PC-3 (cell line): ENCODE data around the gene KIDINS220. TPM values are rescaled to one million over a fixed set of nuclear protein-coding genes. Genes with fewer than 3 reads are reported as not detected.

Source experiments
- ATAC-seq: fragments of 200-7000 bp; cut with Tn5 transposase; 2 replicates; pipeline ENCODE4 v1.9.1; 2020; ENCODE audit warnings: mild to moderate bottlenecking, moderate library complexity
- BruUV-seq: library from RNA; stranded (reverse); fragments of 400-500 nt; replicated peaks from 2 replicates; lab custom pipeline; 2021; lab: Mats Ljungman, UMichigan
- CTCF ChIA-PET: fragments of 300-600 bp; sonication (Branson Sonifier 250); formaldehyde crosslinking; loops from one replicate; lab custom pipeline; 2022; ENCODE audit warnings: antibody characterized with exemption; lab: Charles Lee
- POLR2A ChIA-PET: fragments of 300-600 bp; sonication (Branson Sonifier 250); formaldehyde crosslinking; loops from one replicate; lab custom pipeline; 2022; ENCODE audit warnings: antibody characterized with exemption; ENCODE audit not compliant: unreplicated experiment; lab: Charles Lee
- DNase-seq: peaks from one replicate; pipeline ENCODE4 v3.0.0-alpha.2; 2015
- H2AFZ ChIP-seq: fragments of 300-600 bp; sonication (generic); 2 replicates; pipeline ENCODE4 v1.6.0; 2016; ENCODE audit warnings: antibody characterized with exemption, low read length
- H3F3A ChIP-seq: fragments of 300-600 bp; sonication (generic); one replicate; pipeline ENCODE4 v1.6.0; 2017; ENCODE audit warnings: antibody characterized with exemption, low read length, control low read depth, mild to moderate bottlenecking; ENCODE audit not compliant: unreplicated experiment
- H3K27ac ChIP-seq: fragments of 300-600 bp; sonication (generic); 2 replicates; pipeline ENCODE4 v1.5.1; 2016; ENCODE audit warnings: mild to moderate bottlenecking, low read length
- H3K27me3 ChIP-seq: fragments of 300-600 bp; sonication (generic); 2 replicates; pipeline ENCODE4 v1.6.1; 2016; ENCODE audit warnings: low read length, mixed read lengths
- H3K36me3 ChIP-seq: fragments of 300-600 bp; sonication (generic); 2 replicates; pipeline ENCODE4 v1.6.1; 2016; ENCODE audit warnings: low read depth, mixed run types, low read length, mixed read lengths
- H3K4me1 ChIP-seq: fragments of 300-600 bp; sonication (generic); 2 replicates; pipeline ENCODE4 v1.5.1; 2016; ENCODE audit warnings: low read length; ENCODE audit not compliant: insufficient read depth
- H3K4me2 ChIP-seq: fragments of 300-600 bp; sonication (generic); 2 replicates; pipeline ENCODE4 v1.6.0; 2016; ENCODE audit warnings: low read length
- H3K4me3 ChIP-seq: fragments of 300-600 bp; sonication (generic); 2 replicates; pipeline ENCODE4 v1.5.1; 2016; ENCODE audit warnings: mild to moderate bottlenecking, low read length, mixed read lengths
- H3K79me2 ChIP-seq: fragments of 300-600 bp; sonication (generic); 2 replicates; pipeline ENCODE4 v1.6.1; 2017; ENCODE audit warnings: low read length, mixed read lengths
- H3K9ac ChIP-seq: fragments of 300-600 bp; sonication (generic); 2 replicates; pipeline ENCODE4 v1.6.0; 2016; ENCODE audit warnings: mild to moderate bottlenecking, low read length
- H3K9me2 ChIP-seq: fragments of 300-600 bp; sonication (generic); replicated peaks from 2 replicates; pipeline ENCODE4 v1.6.1; 2016; ENCODE audit warnings: mixed run types, low read length, mixed read lengths
- H3K9me3 ChIP-seq: fragments of 300-600 bp; sonication (generic); 2 replicates; pipeline ENCODE4 v1.6.1; 2016; ENCODE audit warnings: low read length, mixed read lengths
- H4K20me1 ChIP-seq: fragments of 300-600 bp; sonication (generic); 2 replicates; pipeline ENCODE4 v1.6.1; 2016; ENCODE audit warnings: low read length, mixed read lengths
- EZH2 ChIP-seq: fragments of 300-600 bp; sonication (generic); IDR thresholded peaks from one replicate; pipeline ENCODE4 v1.6.1; 2017; ENCODE audit warnings: antibody characterized with exemption, mild to moderate bottlenecking, low read length; ENCODE audit not compliant: unreplicated experiment
- EZH2phosphoT487 ChIP-seq: fragments of 300-600 bp; sonication (generic); IDR thresholded peaks from 2 replicates; pipeline ENCODE4 v1.6.1; 2018; ENCODE audit warnings: mild to moderate bottlenecking, antibody characterized with exemption, low read length, borderline replicate concordance
- intact Hi-C: fragments of 100-400 bp; cut with micrococcal nuclease; formaldehyde crosslinking; loops from 2 replicates; pipeline ENCODE4 v1.9.0; 2023
- total RNA-seq: library from RNA; depleted of rRNA; stranded (reverse); fragments of >200 nt; gene quantifications from 2 replicates; pipeline ENCODE4 v1.2.3, GENCODE V29; 2014
- TF ChIP-seq, protein P1 (sequence below): fragments of 300-600 bp; sonication (generic); conservative IDR thresholded peaks from 2 replicates; pipeline ENCODE4 v1.5.1; 2017; ENCODE audit warnings: antibody characterized with exemption, low read depth, mild to moderate bottlenecking, low read length

The KIDINS220 gene
- total RNA-seq, 1 experiment from 2014 or later = 37.6 TPM

DNA sequence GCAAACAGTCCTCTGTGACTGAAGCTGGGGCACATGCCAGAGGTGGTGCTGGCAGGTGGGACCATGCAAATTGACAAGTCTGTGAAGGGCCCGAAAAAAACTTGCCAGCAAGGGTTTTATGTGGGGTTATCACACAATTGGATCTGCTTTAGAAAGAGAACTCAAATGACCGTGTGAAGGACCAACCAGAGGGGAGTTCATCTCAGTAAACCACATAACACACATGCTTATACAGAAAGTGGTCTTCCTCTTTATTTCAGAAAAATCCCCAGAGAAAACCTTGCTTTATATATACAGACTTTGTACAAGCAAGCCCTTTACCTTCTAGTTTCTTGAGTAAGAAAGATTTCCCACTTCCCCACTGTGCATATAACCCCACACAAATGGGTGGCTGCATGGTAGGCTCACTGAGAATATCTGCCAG is 46.7 kb downstream of the KIDINS220 start:
- Histone ChIP-seq H3K9me2 (no peaks in the 10 kb centered on the region), H3K4me2 (no peak overlapping the region), H3K9me3 (no peaks in the 10 kb centered on the region), H3F3A (no peaks in the 10 kb centered on the region), H2AFZ (no peak overlapping the region), H3K9ac (no peak overlapping the region), H3K27ac (no peak overlapping the region), H4K20me1 (no peaks in the 10 kb centered on the region), H3K27me3 (no peaks in the 10 kb centered on the region), H3K4me3 (no peak overlapping the region), H3K4me1 (no peaks in the 10 kb centered on the region), H3K79me2 (no peaks in the 10 kb centered on the region), H3K36me3 (peaks cover 21% of the 10 kb centered on the region)
- POLR2A ChIA-PET = no interaction called here
- ATAC-seq (no peak), DNase-seq (no peak)
- TF ChIP-seq EZH2phosphoT487 = no peak
- TF ChIP-seq, protein P1, sequence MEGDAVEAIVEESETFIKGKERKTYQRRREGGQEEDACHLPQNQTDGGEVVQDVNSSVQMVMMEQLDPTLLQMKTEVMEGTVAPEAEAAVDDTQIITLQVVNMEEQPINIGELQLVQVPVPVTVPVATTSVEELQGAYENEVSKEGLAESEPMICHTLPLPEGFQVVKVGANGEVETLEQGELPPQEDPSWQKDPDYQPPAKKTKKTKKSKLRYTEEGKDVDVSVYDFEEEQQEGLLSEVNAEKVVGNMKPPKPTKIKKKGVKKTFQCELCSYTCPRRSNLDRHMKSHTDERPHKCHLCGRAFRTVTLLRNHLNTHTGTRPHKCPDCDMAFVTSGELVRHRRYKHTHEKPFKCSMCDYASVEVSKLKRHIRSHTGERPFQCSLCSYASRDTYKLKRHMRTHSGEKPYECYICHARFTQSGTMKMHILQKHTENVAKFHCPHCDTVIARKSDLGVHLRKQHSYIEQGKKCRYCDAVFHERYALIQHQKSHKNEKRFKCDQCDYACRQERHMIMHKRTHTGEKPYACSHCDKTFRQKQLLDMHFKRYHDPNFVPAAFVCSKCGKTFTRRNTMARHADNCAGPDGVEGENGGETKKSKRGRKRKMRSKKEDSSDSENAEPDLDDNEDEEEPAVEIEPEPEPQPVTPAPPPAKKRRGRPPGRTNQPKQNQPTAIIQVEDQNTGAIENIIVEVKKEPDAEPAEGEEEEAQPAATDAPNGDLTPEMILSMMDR = no peak
- TF ChIP-seq EZH2 = no peak
- intact Hi-C loops = no loop called here
- CTCF ChIA-PET = no interaction called here
- BruUV-seq = no TSS peak

DNA sequence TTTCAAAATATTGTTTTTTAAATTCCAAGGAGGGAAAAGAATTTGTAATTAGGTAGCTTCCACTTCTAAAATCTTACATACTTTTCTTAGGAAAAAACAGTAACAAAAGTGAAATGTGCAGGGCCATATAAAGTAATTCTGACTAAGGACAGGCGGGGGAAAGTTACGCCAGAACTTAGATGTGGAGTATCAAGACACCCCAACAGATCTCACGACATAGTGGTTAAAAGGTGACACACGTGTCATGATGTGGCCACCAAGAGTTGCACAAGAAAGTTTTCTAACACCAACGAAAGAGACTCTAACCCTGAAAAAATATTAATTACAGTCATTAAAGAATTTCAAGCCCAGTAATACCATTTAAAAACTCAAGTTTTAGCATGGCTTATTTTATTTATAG is 51.0 kb downstream of the KIDINS220 start:
- no peak for ATAC-seq
- Histone ChIP-seq H3K36me3 (peaks cover 27% of the 10 kb centered on the region), H3K4me2 (no peak overlapping the region), H3K9me3 (no peaks in the 10 kb centered on the region), H3K9me2 (no peaks in the 10 kb centered on the region), H4K20me1 (no peaks in the 10 kb centered on the region), H2AFZ (no peak overlapping the region), H3K27ac (no peak overlapping the region), H3K27me3 (no peaks in the 10 kb centered on the region), H3F3A (no peaks in the 10 kb centered on the region), H3K4me3 (no peak overlapping the region), H3K4me1 (no peaks in the 10 kb centered on the region), H3K9ac (no peak overlapping the region), H3K79me2 (no peaks in the 10 kb centered on the region)
- CTCF ChIA-PET = no interaction called here
- TF ChIP-seq EZH2 (no peak), EZH2phosphoT487 (no peak)
- POLR2A ChIA-PET = no interaction called here
- DNase-seq = no peak
- no TSS peak for BruUV-seq
- intact Hi-C loops = no loop called here

DNA sequence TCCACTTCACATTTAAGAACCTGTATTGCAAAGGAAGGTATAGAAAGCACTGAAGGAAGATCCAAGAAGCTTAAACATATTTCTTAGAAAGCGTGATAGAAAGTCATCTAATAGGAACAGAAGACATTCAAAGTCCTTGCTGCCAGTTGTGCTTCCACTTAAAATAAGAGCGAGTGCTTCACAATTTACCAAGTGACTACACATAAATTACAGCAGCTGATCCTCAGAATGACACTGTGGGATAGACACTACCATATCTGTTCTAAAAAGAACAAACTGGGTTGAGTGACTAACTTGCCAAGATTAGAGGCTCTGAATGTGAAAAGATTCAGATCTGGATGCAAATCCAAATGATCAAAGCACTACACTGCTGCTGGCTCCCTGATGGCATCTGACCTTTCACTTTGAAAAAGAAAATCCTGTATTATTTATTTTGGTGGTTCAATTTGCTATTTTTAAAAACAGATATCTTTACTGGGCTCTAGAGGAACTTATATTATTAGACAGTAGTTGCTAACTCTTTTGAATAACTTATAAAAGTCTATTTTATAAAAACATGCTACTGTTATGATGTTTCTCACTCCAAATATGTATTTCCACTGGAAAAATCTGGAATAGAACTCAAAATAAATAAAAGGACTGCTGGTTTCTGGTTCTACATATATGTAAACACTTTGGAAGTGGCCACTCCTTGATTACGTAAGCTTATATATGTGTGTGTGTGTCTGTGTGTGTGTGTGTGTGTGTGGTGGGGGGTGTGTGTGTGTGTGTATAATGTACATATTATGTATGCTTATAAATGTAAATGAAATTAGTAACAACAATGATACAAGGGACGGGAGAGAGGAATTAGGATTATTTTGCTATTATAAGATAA is 57.4 kb downstream of the KIDINS220 start:
- H2AFZ ChIP-seq = no peak overlapping the region
- no peak for DNase-seq
- no peak overlapping the region for H3K4me3 ChIP-seq
- H3K9me2 ChIP-seq = no peaks in the 10 kb centered on the region
- H3K4me2 ChIP-seq = no peak overlapping the region
- intact Hi-C loops = no loop called here
- no peaks in the 10 kb centered on the region for H4K20me1 ChIP-seq
- no peaks in the 10 kb centered on the region for H3K4me1 ChIP-seq
- TF ChIP-seq EZH2phosphoT487 (no peak), EZH2 (no peak)
- H3F3A ChIP-seq = no peaks in the 10 kb centered on the region
- ATAC-seq = no peak
- POLR2A ChIA-PET = no interaction called here
- H3K9me3 ChIP-seq = no peaks in the 10 kb centered on the region
- CTCF ChIA-PET = no interaction called here
- no peak overlapping the region for H3K27ac ChIP-seq
- H3K36me3 ChIP-seq = peaks cover 24% of the 10 kb centered on the region; the same call in 1 of the 2 replicates
- BruUV-seq = no TSS peak
- H3K79me2 ChIP-seq = no peaks in the 10 kb centered on the region
- H3K27me3 ChIP-seq = no peaks in the 10 kb centered on the region
- no peak overlapping the region for H3K9ac ChIP-seq
